ENCODE results near the gene CAMTA1. TPM values are rescaled to one million over a fixed set of nuclear protein-coding genes. Genes with fewer than 3 reads are reported as not detected.

CAMTA1 gene
- total and polyA plus RNA-seq, 8 donors, result 13.0 to 54.2 (median 23.6) TPM

- no peak for TF ChIP-seq CTCF (IDR thresholded peaks at IDR 0.05)
Observed at GRCh38 chr1:7393136-7393535, 607.9 kb downstream of the CAMTA1 start.

GRCh38 chr1:7395251-7395650 lies 610.0 kb downstream of the CAMTA1 start:
- no peak overlapping the region for H3K27ac ChIP-seq
- no peaks in the 10 kb centered on the region for H3K4me1 ChIP-seq
- no peak for DNase-seq
- ATAC-seq, result no peak
- no peak for TF ChIP-seq CTCF (IDR thresholded peaks at IDR 0.05)
- FAIRE-seq, result peak; percentile 5
- H3K9me3 ChIP-seq, result no peaks in the 10 kb centered on the region
- H3K36me3 ChIP-seq, result no peaks in the 10 kb centered on the region
- intact Hi-C loops (cut with DNase I), result no loop called here
- no peaks in the 10 kb centered on the region for H3K27me3 ChIP-seq
- 47 to 72% methylated on average over 1 of the region's 1 CpG for WGBS, 2 donors
- H3K4me3 ChIP-seq, result no peak overlapping the region

More at GRCh38 chr1:7393136-7393535, 607.9 kb downstream of the CAMTA1 start:
- no peaks in the 10 kb centered on the region for H3K36me3 ChIP-seq
- H3K4me1 ChIP-seq, result no peaks in the 10 kb centered on the region
- intact Hi-C loops (cut with DNase I), result no loop called here
- H3K4me3 ChIP-seq, result no peak overlapping the region
- H3K27me3 ChIP-seq, result no peaks in the 10 kb centered on the region
- no peaks in the 10 kb centered on the region for H3K9me3 ChIP-seq
- no peak overlapping the region for H3K27ac ChIP-seq
- 76 to 78% methylated on average over 1 of the region's 1 CpG for WGBS, 2 donors
- DNase-seq (no peak), FAIRE-seq (no peak), ATAC-seq (no peak)

GRCh38 chr1:7398982-7399381 lies 613.7 kb downstream of the CAMTA1 start:
- no peak for ATAC-seq
- intact Hi-C loops (cut with DNase I), result no loop called here
- FAIRE-seq, result no peak
- DNase-seq, result no peak
- 51 to 57% methylated on average over 1 of the region's 1 CpG for WGBS, 2 donors
- Histone ChIP-seq H3K27me3 (no peaks in the 10 kb centered on the region), H3K4me3 (no peak overlapping the region), H3K36me3 (no peaks in the 10 kb centered on the region), H3K4me1 (no peaks in the 10 kb centered on the region), H3K9me3 (no peaks in the 10 kb centered on the region), H3K27ac (no peak overlapping the region)
- no peak for TF ChIP-seq CTCF (IDR thresholded peaks at IDR 0.05)

GRCh38 chr1:7399514-7400125 lies 614.4 kb downstream of the CAMTA1 start:
- no peak for TF ChIP-seq CTCF (IDR thresholded peaks at IDR 0.05)
- intact Hi-C loops (cut with DNase I), result no loop called here
- Histone ChIP-seq H3K4me1 (no peaks in the 10 kb centered on the region), H3K9me3 (no peaks in the 10 kb centered on the region), H3K36me3 (no peaks in the 10 kb centered on the region), H3K27me3 (no peaks in the 10 kb centered on the region), H3K4me3 (no peak overlapping the region), H3K27ac (no peak overlapping the region)
- WGBS, 2 donors, result 77 to 78% methylated on average over 1 of the region's 1 CpG
- FAIRE-seq (no peak), ATAC-seq (no peak), DNase-seq (no peak)

GRCh38 chr1:7400566-7400965 lies 615.3 kb downstream of the CAMTA1 start:
- no peaks in the 10 kb centered on the region for H3K27me3 ChIP-seq
- no peaks in the 10 kb centered on the region for H3K36me3 ChIP-seq
- no peak for TF ChIP-seq CTCF (IDR thresholded peaks at IDR 0.05)
- H3K4me3 ChIP-seq, result no peak overlapping the region
- no peak for ATAC-seq
- no peak for DNase-seq
- no peak for FAIRE-seq
- intact Hi-C loops (cut with DNase I), result no loop called here
- H3K27ac ChIP-seq, result no peak overlapping the region
- H3K9me3 ChIP-seq, result no peaks in the 10 kb centered on the region
- 71 to 87% methylated on average over 1 of the region's 1 CpG for WGBS, 2 donors
- no peaks in the 10 kb centered on the region for H3K4me1 ChIP-seq
